Psoas muscle (tissue), 8 donors: ENCODE results near the gene MRPS30. TPM values are rescaled to one million over a fixed set of nuclear protein-coding genes. Genes with fewer than 3 reads are reported as not detected.

ENCODE experiments used
- ATAC-seq, 4 donors: fragments of 200-7000 bp; cut with Tn5 transposase; one replicate each; pipeline ENCODE4 v1.9.1; 2020; ENCODE audit warnings: moderate library complexity in 3 of 4, mild to moderate bottlenecking in 2 of 4
- DNase-seq, 2 donors: peaks; one replicate each; pipeline ENCODE4 v3.0.0-alpha.2; 2020
- H3K27ac ChIP-seq: fragments of 200-600 bp; one replicate; pipeline ENCODE4 v1.8.0; 2022
- H3K27me3 ChIP-seq, 3 donors: fragments of 200-600 bp in 1 of 3; one replicate each; pipeline versions ENCODE4 v1.6.1 to v1.8.0; 2013 to 2022; ENCODE audit warnings: low read length in 2 of 3, mild to moderate bottlenecking in 2 of 3, moderate library complexity in 1 of 3; ENCODE audit not compliant: insufficient read depth in 3 of 3
- H3K36me3 ChIP-seq, 2 donors: fragments of 200-600 bp in 1 of 2; one replicate each; pipeline versions ENCODE4 v1.6.1 to v1.8.0; 2013 to 2022; ENCODE audit warnings: low read depth in 1 of 2, mild to moderate bottlenecking in 1 of 2, moderate library complexity in 1 of 2; ENCODE audit not compliant: insufficient read depth in 1 of 2
- H3K4me1 ChIP-seq: fragments of 200-600 bp; one replicate; pipeline ENCODE4 v1.8.0; 2022
- H3K4me3 ChIP-seq: fragments of 200-600 bp; one replicate; pipeline ENCODE4 v1.8.0; 2022; ENCODE audit warnings: mild to moderate bottlenecking
- H3K9me3 ChIP-seq: fragments of 200-600 bp; one replicate; pipeline ENCODE4 v1.8.0; 2022
- CTCF ChIP-seq: fragments of 200-600 bp; IDR thresholded peaks from one replicate; pipeline ENCODE4 v1.8.0; 2022; ENCODE audit warnings: antibody characterized with exemption
- WGBS, 3 donors: extraction: QIAGEN DNeasy Blood & Tissue Kit; methylation state at CpG; one replicate each; pipeline versions ENCODE4 v1.1.6 to v1.1.7; 2013; 5-methylcytosine and 5-hydroxymethylcytosine counted together
- intact Hi-C, 2 donors: fragments of 100-400 bp; cut with DNase I; formaldehyde crosslinking; loops; one replicate each; pipeline versions ENCODE4 v1.11.0 to v1.14.2; 2022
- polyA plus RNA-seq, 3 donors: library from polyadenylated mRNA; stranded (reverse); fragments of 200-250 nt; gene quantifications; one replicate each; pipeline ENCODE4 v1.2.3, GENCODE V29; 2013
- total RNA-seq, 4 donors: library from RNA; stranded (reverse); fragmentation: NEBNext Ultra II Directional in 2 of 4; extraction: Animal tissue kit (Norgen Biotek cat#: 25700) in 2 of 4; gene quantifications; one replicate each; pipeline versions ENCODE4 v1.2.1 to v1.2.4, GENCODE V29; 2021 to 2023
- donor health status: healthy with polysubstance abuse.
- donor health status: DM: no; HTN: no; CAD: no; lungs with moderate emphysema.
- donor health status: Bipolar disorder and iron deficiency.
- donor health status: healthy.
- donor health status: DM: yes; HTN: yes; CAD: no.
- donor health status: DM: no; HTN: no; CAD: no.
- donor health status: DM: no; HTN: no; CAD: no.
- donor health status: DM: yes; HTN: yes; CAD: no.

Gene MRPS30
- total and polyA plus RNA-seq, 7 donors, result 41.4 to 105 (median 72.2) TPM

- Histone ChIP-seq H3K27me3 (no peaks in the 10 kb centered on the region), H3K4me3 (no peak overlapping the region), H3K36me3 (peaks cover 3 to 9% of the 10 kb centered on the region in 2 donors), H3K9me3 (no peaks in the 10 kb centered on the region), H3K4me1 (no peaks in the 10 kb centered on the region), H3K27ac (no peak overlapping the region)
- DNase-seq (no peak), ATAC-seq (no peak)
- 89 to 96% (median 94%) methylated on average over 3 of the region's 3 CpGs for whole genome bisulfite sequencing, 3 donors
- intact Hi-C loops, result no loop called here
- no peak for TF ChIP-seq CTCF
These were observed 18.9 kb downstream of the MRPS30 start for GRCh38 chr5:44827681-44828080.

GRCh38 chr5:44828719-44829118 lies 20.0 kb downstream of the MRPS30 start:
- DNase-seq, result no peak
- ATAC-seq, result no peak
- H3K27me3 ChIP-seq, result no peaks in the 10 kb centered on the region
- H3K4me3 ChIP-seq, result no peak overlapping the region
- no peak overlapping the region for H3K27ac ChIP-seq
- intact Hi-C loops, result no loop called here
- 91 to 95% (median 95%) methylated on average over 1 of the region's 1 CpG for WGBS, 3 donors
- no peak for TF ChIP-seq CTCF
- peaks cover 0 to 3% of the 10 kb centered on the region in 2 donors for H3K36me3 ChIP-seq
- H3K4me1 ChIP-seq, result no peaks in the 10 kb centered on the region
- no peaks in the 10 kb centered on the region for H3K9me3 ChIP-seq

GRCh38 chr5:44830951-44831350 lies 22.2 kb downstream of the MRPS30 start:
- Histone ChIP-seq H3K9me3 (no peaks in the 10 kb centered on the region), H3K4me3 (no peak overlapping the region), H3K27me3 (no peaks in the 10 kb centered on the region), H3K27ac (no peak overlapping the region), H3K36me3 (peaks cover 0 to 3% of the 10 kb centered on the region in 2 donors), H3K4me1 (no peaks in the 10 kb centered on the region)
- no peak for ATAC-seq
- 99 to 100% (median 100%) methylated on average over 1 of the region's 1 CpG for WGBS, 3 donors
- DNase-seq, result no peak
- intact Hi-C loops, result no loop called here
- no peak for TF ChIP-seq CTCF

GRCh38 chr5:44833249-44833648 lies 24.5 kb downstream of the MRPS30 start:
- intact Hi-C loops, result no loop called here
- peaks cover 0 to 3% of the 10 kb centered on the region in 2 donors for H3K36me3 ChIP-seq
- no peaks in the 10 kb centered on the region for H3K4me1 ChIP-seq
- H3K9me3 ChIP-seq, result no peaks in the 10 kb centered on the region
- no peaks in the 10 kb centered on the region for H3K27me3 ChIP-seq
- no peak overlapping the region for H3K27ac ChIP-seq
- no peak for TF ChIP-seq CTCF
- ATAC-seq (no peak), DNase-seq (no peak)
- 95 to 100% (median 99%) methylated on average over 1 of the region's 1 CpG for WGBS, 3 donors
- no peak overlapping the region for H3K4me3 ChIP-seq

- H3K27ac ChIP-seq, result no peak overlapping the region
- H3K27me3 ChIP-seq, result no peaks in the 10 kb centered on the region
- whole genome bisulfite sequencing, 3 donors, result 91 to 96% (median 96%) methylated on average over 3 of the region's 3 CpGs
These were observed 26.9 kb downstream of the MRPS30 start for GRCh38 chr5:44835693-44836092.

More at GRCh38 chr5:44835693-44836092, 26.9 kb downstream of the MRPS30 start:
- H3K4me1 ChIP-seq, result no peaks in the 10 kb centered on the region
- TF ChIP-seq CTCF, result no peak
- H3K9me3 ChIP-seq, result peaks cover 5% of the 10 kb centered on the region
- H3K4me3 ChIP-seq, result no peak overlapping the region
- intact Hi-C loops, result no loop called here
- no peak for ATAC-seq
- no peak for DNase-seq
- H3K36me3 ChIP-seq, result no peaks in the 10 kb centered on the region
